ENCODE measurements around the gene VPS51. TPM values are rescaled to one million over a fixed set of nuclear protein-coding genes. Genes with fewer than 3 reads are reported as not detected.

Gene VPS51
- total and polyA plus RNA-seq, 9 of the 15 experiments (the other 6 are each of a cell fraction or from before 2014, with no cell fraction given) = 1.8 to 143 (median 46.8) TPM

DNA sequence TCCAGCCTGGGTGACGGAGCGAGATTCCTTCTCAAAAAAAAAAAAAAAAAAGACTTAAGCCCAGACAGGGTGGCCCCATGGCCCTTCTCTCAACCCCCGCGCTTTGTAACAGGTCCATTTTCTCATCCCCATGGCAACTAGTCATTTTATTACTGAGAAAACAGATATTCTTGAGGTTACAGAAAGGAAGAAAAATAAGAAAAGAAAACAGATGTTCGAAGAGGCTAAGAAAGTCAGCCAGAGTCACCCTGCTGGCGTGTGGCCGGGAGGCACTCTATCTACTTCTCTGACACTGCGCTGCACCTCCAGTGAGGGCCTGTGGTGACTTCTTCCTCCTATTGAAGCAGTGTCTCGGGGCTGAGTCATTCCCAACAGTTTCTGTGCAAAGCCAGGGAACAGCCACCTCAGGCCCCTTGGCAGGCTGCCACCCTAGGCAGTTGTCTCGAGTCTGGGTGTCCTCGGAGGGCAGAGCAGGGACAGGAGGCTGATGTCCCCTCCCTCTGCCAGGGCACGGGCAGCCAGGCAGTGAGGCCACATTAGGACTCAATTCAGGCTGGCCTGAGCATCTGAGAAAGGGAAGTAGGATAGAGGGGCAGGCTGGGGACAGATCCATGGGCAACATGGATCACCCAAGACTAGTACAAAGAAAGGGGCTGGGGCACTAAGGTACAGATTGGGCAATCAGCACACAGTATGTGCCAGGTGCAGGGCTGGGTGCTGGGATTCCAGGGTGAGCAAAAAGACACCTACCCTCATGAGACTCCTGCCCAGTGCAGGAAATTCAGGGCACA is 54.7 kb downstream of the VPS51 start (continued):
- TF ChIP-seq, protein P1, sequence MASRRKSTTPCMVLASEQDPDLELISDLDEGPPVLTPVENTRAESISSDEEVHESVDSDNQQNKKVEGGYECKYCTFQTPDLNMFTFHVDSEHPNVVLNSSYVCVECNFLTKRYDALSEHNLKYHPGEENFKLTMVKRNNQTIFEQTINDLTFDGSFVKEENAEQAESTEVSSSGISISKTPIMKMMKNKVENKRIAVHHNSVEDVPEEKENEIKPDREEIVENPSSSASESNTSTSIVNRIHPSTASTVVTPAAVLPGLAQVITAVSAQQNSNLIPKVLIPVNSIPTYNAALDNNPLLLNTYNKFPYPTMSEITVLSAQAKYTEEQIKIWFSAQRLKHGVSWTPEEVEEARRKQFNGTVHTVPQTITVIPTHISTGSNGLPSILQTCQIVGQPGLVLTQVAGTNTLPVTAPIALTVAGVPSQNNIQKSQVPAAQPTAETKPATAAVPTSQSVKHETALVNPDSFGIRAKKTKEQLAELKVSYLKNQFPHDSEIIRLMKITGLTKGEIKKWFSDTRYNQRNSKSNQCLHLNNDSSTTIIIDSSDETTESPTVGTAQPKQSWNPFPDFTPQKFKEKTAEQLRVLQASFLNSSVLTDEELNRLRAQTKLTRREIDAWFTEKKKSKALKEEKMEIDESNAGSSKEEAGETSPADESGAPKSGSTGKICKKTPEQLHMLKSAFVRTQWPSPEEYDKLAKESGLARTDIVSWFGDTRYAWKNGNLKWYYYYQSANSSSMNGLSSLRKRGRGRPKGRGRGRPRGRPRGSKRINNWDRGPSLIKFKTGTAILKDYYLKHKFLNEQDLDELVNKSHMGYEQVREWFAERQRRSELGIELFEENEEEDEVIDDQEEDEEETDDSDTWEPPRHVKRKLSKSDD (conservative IDR thresholded peaks at IDR 0.05; ENCODE audit: low read length) = no peak
- TF ChIP-seq SLC30A9 (CRISPR knock-in tag; IDR thresholded peaks at IDR 0.05) (no peak), ZNF586 (CRISPR knock-in tag; conservative IDR thresholded peaks at IDR 0.05) (no peak), MED1 (CRISPR knock-in tag; IDR thresholded peaks at IDR 0.05; ENCODE audit: borderline replicate concordance) (no peak), RBM14 (IDR thresholded peaks at IDR 0.05; ENCODE audit: borderline replicate concordance, insufficient read depth, low read depth, low read length) (no peak), TAF9B (IDR thresholded peaks at IDR 0.05; ENCODE audit: partially characterized antibody) (no peak), ZC3H4 (CRISPR knock-in tag; IDR thresholded peaks at IDR 0.05; ENCODE audit: borderline replicate concordance) (no peak), EGR1 (conservative IDR thresholded peaks at IDR 0.05) (0 out of 2 replicates have a peak, but pooled peaks have one; percentile 8), ZNF274 (IDR thresholded peaks at IDR 0.05; ENCODE audit: borderline replicate concordance, low read depth, low read length) (no peak), TEAD1 (CRISPR knock-in tag; IDR thresholded peaks at IDR 0.05) (no peak), POLR2AphosphoS5 (IDR thresholded peaks at IDR 0.05; ENCODE audit: control insufficient read depth, insufficient read depth, low read depth, low read length) (0 out of 2 replicates have a peak, but pooled peaks have one; percentile 30), CREM (IDR thresholded peaks at IDR 0.05; ENCODE audit: low read depth) (peak; percentile 62; the same call in 1 of the 2 replicates), HDAC1 (IDR thresholded peaks at IDR 0.05) (peak in 1 of 2 experiments; percentile 40; a peak in 1 of 4 replicates), NFIX (CRISPR knock-in tag; IDR thresholded peaks at IDR 0.05; ENCODE audit: low read depth) (peak; percentile 39; the same call in 1 of the 2 replicates)
- TF ChIP-seq, protein P2, sequence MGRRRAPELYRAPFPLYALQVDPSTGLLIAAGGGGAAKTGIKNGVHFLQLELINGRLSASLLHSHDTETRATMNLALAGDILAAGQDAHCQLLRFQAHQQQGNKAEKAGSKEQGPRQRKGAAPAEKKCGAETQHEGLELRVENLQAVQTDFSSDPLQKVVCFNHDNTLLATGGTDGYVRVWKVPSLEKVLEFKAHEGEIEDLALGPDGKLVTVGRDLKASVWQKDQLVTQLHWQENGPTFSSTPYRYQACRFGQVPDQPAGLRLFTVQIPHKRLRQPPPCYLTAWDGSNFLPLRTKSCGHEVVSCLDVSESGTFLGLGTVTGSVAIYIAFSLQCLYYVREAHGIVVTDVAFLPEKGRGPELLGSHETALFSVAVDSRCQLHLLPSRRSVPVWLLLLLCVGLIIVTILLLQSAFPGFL (CRISPR knock-in tag; IDR thresholded peaks at IDR 0.05) = no peak
- TF ChIP-seq, protein P3, sequence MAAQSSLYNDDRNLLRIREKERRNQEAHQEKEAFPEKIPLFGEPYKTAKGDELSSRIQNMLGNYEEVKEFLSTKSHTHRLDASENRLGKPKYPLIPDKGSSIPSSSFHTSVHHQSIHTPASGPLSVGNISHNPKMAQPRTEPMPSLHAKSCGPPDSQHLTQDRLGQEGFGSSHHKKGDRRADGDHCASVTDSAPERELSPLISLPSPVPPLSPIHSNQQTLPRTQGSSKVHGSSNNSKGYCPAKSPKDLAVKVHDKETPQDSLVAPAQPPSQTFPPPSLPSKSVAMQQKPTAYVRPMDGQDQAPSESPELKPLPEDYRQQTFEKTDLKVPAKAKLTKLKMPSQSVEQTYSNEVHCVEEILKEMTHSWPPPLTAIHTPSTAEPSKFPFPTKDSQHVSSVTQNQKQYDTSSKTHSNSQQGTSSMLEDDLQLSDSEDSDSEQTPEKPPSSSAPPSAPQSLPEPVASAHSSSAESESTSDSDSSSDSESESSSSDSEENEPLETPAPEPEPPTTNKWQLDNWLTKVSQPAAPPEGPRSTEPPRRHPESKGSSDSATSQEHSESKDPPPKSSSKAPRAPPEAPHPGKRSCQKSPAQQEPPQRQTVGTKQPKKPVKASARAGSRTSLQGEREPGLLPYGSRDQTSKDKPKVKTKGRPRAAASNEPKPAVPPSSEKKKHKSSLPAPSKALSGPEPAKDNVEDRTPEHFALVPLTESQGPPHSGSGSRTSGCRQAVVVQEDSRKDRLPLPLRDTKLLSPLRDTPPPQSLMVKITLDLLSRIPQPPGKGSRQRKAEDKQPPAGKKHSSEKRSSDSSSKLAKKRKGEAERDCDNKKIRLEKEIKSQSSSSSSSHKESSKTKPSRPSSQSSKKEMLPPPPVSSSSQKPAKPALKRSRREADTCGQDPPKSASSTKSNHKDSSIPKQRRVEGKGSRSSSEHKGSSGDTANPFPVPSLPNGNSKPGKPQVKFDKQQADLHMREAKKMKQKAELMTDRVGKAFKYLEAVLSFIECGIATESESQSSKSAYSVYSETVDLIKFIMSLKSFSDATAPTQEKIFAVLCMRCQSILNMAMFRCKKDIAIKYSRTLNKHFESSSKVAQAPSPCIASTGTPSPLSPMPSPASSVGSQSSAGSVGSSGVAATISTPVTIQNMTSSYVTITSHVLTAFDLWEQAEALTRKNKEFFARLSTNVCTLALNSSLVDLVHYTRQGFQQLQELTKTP (IDR thresholded peaks at IDR 0.05; ENCODE audit: low read depth in 1 of 2, partially characterized antibody in 2 of 2) = peak in 1 of 2 experiments; percentile 77
- TF ChIP-seq, protein P4, sequence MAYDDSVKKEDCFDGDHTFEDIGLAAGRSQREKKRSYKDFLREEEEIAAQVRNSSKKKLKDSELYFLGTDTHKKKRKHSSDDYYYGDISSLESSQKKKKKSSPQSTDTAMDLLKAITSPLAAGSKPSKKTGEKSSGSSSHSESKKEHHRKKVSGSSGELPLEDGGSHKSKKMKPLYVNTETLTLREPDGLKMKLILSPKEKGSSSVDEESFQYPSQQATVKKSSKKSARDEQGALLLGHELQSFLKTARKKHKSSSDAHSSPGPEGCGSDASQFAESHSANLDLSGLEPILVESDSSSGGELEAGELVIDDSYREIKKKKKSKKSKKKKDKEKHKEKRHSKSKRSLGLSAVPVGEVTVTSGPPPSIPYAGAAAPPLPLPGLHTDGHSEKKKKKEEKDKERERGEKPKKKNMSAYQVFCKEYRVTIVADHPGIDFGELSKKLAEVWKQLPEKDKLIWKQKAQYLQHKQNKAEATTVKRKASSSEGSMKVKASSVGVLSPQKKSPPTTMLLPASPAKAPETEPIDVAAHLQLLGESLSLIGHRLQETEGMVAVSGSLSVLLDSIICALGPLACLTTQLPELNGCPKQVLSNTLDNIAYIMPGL (CRISPR knock-in tag; IDR thresholded peaks at IDR 0.05) = no peak

All from K562 (cell line).